ENCODE data around the gene ZNF516. TPM values are rescaled to one million over a fixed set of nuclear protein-coding genes. Genes with fewer than 3 reads are reported as not detected.
"Not testable (repeated sequence)": the region's sequence is repeated elsewhere in the genome, so short reads cannot be mapped to it uniquely, and the experiment has no call there.

ZNF516 gene
- 10 to 100 TPM in 4 of 5 experiments, 1 to 10 TPM in 1; 1.9 to 60.4 (median 22.6) TPM for total RNA-seq
- 1 to 10 TPM; 3.5 to 5.4 TPM for polyA plus RNA-seq
- total RNA-seq = 44.4 reads per million, percentile 68 among the genes with 10 or more reads in this experiment

- Histone ChIP-seq H3K4me1 (ENCODE audit: control insufficient read depth in 2 of 2, insufficient read depth in 2 of 2, low read length in 2 of 2) (peaks cover 7 to 9% of the 10 kb centered on the region in 2 donors), H3K27me3 (ENCODE audit: control insufficient read depth in 2 of 2, insufficient read depth in 2 of 2, low read length in 2 of 2) (no peaks in the 10 kb centered on the region), H3K9me3 (ENCODE audit: control insufficient read depth in 2 of 3, low read length in 3 of 3) (no peaks in the 10 kb centered on the region), H3K27ac (ENCODE audit: low read depth, low read length) (peak within 1 kb of the TSS; percentile 43), H3K4me3 (ENCODE audit: low read length) (peak within 1 kb of the TSS; percentile 87), H3K36me3 (ENCODE audit: control insufficient read depth in 2 of 3, insufficient read depth in 3 of 3, low read length in 3 of 3) (no peaks in the 10 kb centered on the region)
- peaks cover 0 to 80% (median 0%) of the 10 kb centered on the region in 5 donors for H3K27me3 Mint-ChIP-seq
- H3K9me3 Mint-ChIP-seq = peaks cover 0 to 1% (median 0%) of the 10 kb centered on the region in 11 donors
- ChIA-PET CTCF (no interaction called here), POLR2A (no interaction called here)
- ATAC-seq = peak; percentile 34
- H3K27ac Mint-ChIP-seq = peak within 1 kb of the TSS; percentile 63 to 95 (median 89)
- peaks cover 17 to 41% (median 25%) of the 10 kb centered on the region in 7 donors for H3K4me1 Mint-ChIP-seq
- DNase-seq = peak in 7 of 9 donors; percentile 27 to 47 (median 36)
- H3K36me3 Mint-ChIP-seq = no peaks in the 10 kb centered on the region
- H3K4me3 Mint-ChIP-seq = peak within 1 kb of the TSS; percentile 94 to 96 (median 95)
- intact Hi-C loops (cut with micrococcal nuclease) = loop anchor here in 1 of 2 donors (10.0 kb wide), 1 partner anchor 570 kb away; no protein-coding TSS in a partner anchor
Measured at GRCh38 chr18:76495006-76495370, at the start of gene ZNF516. TSS of gene ZNF516 (minus strand) at chr18:76495242. CDS start at chr18:76443054, 52,188 bp downstream.

GRCh38 chr18:76538846-76539245 is 43.8 kb upstream of the ZNF516 start:
- no peak overlapping the region for H3K4me3 ChIP-seq (ENCODE audit: low read length)
- peaks cover 0 to 18% (median 5%) of the 10 kb centered on the region in 5 donors for H3K27me3 Mint-ChIP-seq
- H3K9me3 Mint-ChIP-seq = peaks cover 0 to 3% (median 0%) of the 10 kb centered on the region in 11 donors
- H3K4me1 ChIP-seq (ENCODE audit: control insufficient read depth in 2 of 2, insufficient read depth in 2 of 2, low read length in 2 of 2) = no peaks in the 10 kb centered on the region
- H3K36me3 Mint-ChIP-seq = no peaks in the 10 kb centered on the region
- no peaks in the 10 kb centered on the region for H3K4me1 Mint-ChIP-seq
- no peak overlapping the region for H3K27ac Mint-ChIP-seq
- H3K27ac ChIP-seq (ENCODE audit: low read depth, low read length) = no peak overlapping the region
- no peak overlapping the region for H3K4me3 Mint-ChIP-seq
- no peaks in the 10 kb centered on the region for H3K36me3 ChIP-seq (ENCODE audit: control insufficient read depth in 2 of 3, insufficient read depth in 3 of 3, low read length in 3 of 3)
- ChIA-PET CTCF (no interaction called here), POLR2A (no interaction called here)
- intact Hi-C loops (cut with micrococcal nuclease) = no loop called here
- ATAC-seq = no peak
- H3K9me3 ChIP-seq (ENCODE audit: control insufficient read depth in 2 of 3, low read length in 3 of 3) = no peaks in the 10 kb centered on the region
- no peaks in the 10 kb centered on the region for H3K27me3 ChIP-seq (ENCODE audit: control insufficient read depth in 2 of 2, insufficient read depth in 2 of 2, low read length in 2 of 2)
- no peak for DNase-seq

GRCh38 chr18:76537621-76538020 is 42.6 kb upstream of the ZNF516 start:
- POLR2A ChIA-PET = no interaction called here
- Mint-ChIP-seq H3K27ac (no peak overlapping the region), H3K36me3 (no peaks in the 10 kb centered on the region)

GRCh38 chr18:76536593-76536992 is 41.6 kb upstream of the ZNF516 start:
- CTCF ChIA-PET; ATAC-seq; H3K36me3 ChIP-seq (ENCODE audit: control insufficient read depth in 2 of 3, insufficient read depth in 3 of 3, low read length in 3 of 3); intact Hi-C loops (cut with micrococcal nuclease); H3K27ac Mint-ChIP-seq; H3K4me3 ChIP-seq (ENCODE audit: low read length); H3K27me3 ChIP-seq (ENCODE audit: control insufficient read depth in 2 of 2, insufficient read depth in 2 of 2, low read length in 2 of 2); H3K4me3 Mint-ChIP-seq; H3K4me1 Mint-ChIP-seq; H3K9me3 ChIP-seq (ENCODE audit: control insufficient read depth in 2 of 3, low read length in 3 of 3); DNase-seq; POLR2A ChIA-PET; H3K27ac ChIP-seq (ENCODE audit: low read depth, low read length); H3K4me1 ChIP-seq (ENCODE audit: control insufficient read depth in 2 of 2, insufficient read depth in 2 of 2, low read length in 2 of 2); H3K9me3 Mint-ChIP-seq; H3K36me3 Mint-ChIP-seq: not testable (repeated sequence)
- H3K27me3 Mint-ChIP-seq = peaks cover 0 to 13% (median 5%) of the 10 kb centered on the region in 5 donors

More at GRCh38 chr18:76537621-76538020, 42.6 kb upstream of the ZNF516 start:
- intact Hi-C loops (cut with micrococcal nuclease) = no loop called here
- no peaks in the 10 kb centered on the region for H3K4me1 ChIP-seq (ENCODE audit: control insufficient read depth in 2 of 2, insufficient read depth in 2 of 2, low read length in 2 of 2)
- no peak for DNase-seq
- H3K9me3 Mint-ChIP-seq = peaks cover 0 to 3% (median 0%) of the 10 kb centered on the region in 11 donors
- H3K4me1 Mint-ChIP-seq = no peaks in the 10 kb centered on the region
- CTCF ChIA-PET = no interaction called here
- no peak overlapping the region for H3K27ac ChIP-seq (ENCODE audit: low read depth, low read length)
- H3K27me3 Mint-ChIP-seq = peaks cover 0 to 13% (median 5%) of the 10 kb centered on the region in 5 donors
- H3K4me3 Mint-ChIP-seq = no peak overlapping the region
- ATAC-seq = no peak
- H3K27me3 ChIP-seq (ENCODE audit: control insufficient read depth in 2 of 2, insufficient read depth in 2 of 2, low read length in 2 of 2) = no peaks in the 10 kb centered on the region
- H3K36me3 ChIP-seq (ENCODE audit: control insufficient read depth in 2 of 3, insufficient read depth in 3 of 3, low read length in 3 of 3) = no peaks in the 10 kb centered on the region
- no peak overlapping the region for H3K4me3 ChIP-seq (ENCODE audit: low read length)
- H3K9me3 ChIP-seq (ENCODE audit: control insufficient read depth in 2 of 3, low read length in 3 of 3) = no peaks in the 10 kb centered on the region

GRCh38 chr18:76532875-76533274 is 37.8 kb upstream of the ZNF516 start:
- no peak for DNase-seq

GRCh38 chr18:76530846-76531245 is 35.8 kb upstream of the ZNF516 start:
- Histone ChIP-seq H3K4me3 (ENCODE audit: low read length) (no peak overlapping the region), H3K27me3 (ENCODE audit: control insufficient read depth in 2 of 2, insufficient read depth in 2 of 2, low read length in 2 of 2) (no peaks in the 10 kb centered on the region), H3K27ac (ENCODE audit: low read depth, low read length) (no peak overlapping the region), H3K36me3 (ENCODE audit: control insufficient read depth in 2 of 3, insufficient read depth in 3 of 3, low read length in 3 of 3) (no peaks in the 10 kb centered on the region), H3K9me3 (ENCODE audit: control insufficient read depth in 2 of 3, low read length in 3 of 3) (no peaks in the 10 kb centered on the region), H3K4me1 (ENCODE audit: control insufficient read depth in 2 of 2, insufficient read depth in 2 of 2, low read length in 2 of 2) (no peaks in the 10 kb centered on the region)
- Mint-ChIP-seq H3K4me1 (peaks cover 5 to 15% (median 11%) of the 10 kb centered on the region in 7 donors), H3K4me3 (no peak overlapping the region), H3K27me3 (peaks cover 18 to 29% (median 22%) of the 10 kb centered on the region in 5 donors), H3K36me3 (no peaks in the 10 kb centered on the region), H3K27ac (peak overlapping the region in 1 of 9 donors; percentile 55), H3K9me3 (peaks cover 0 to 3% (median 0%) of the 10 kb centered on the region in 11 donors)
- ChIA-PET CTCF (no interaction called here), POLR2A (no interaction called here)
- no peak for DNase-seq
- ATAC-seq = no peak
- intact Hi-C loops (cut with micrococcal nuclease) = no loop called here

More at GRCh38 chr18:76532875-76533274, 37.8 kb upstream of the ZNF516 start:
- no peaks in the 10 kb centered on the region for H3K36me3 ChIP-seq (ENCODE audit: control insufficient read depth in 2 of 3, insufficient read depth in 3 of 3, low read length in 3 of 3)
- H3K9me3 Mint-ChIP-seq = peaks cover 0 to 3% (median 0%) of the 10 kb centered on the region in 11 donors
- ChIA-PET POLR2A (no interaction called here), CTCF (no interaction called here)
- no peak for ATAC-seq
- no peak overlapping the region for H3K4me3 ChIP-seq (ENCODE audit: low read length)
- no peak overlapping the region for H3K27ac ChIP-seq (ENCODE audit: low read depth, low read length)
- intact Hi-C loops (cut with micrococcal nuclease) = no loop called here
- peaks cover 8 to 16% (median 11%) of the 10 kb centered on the region in 5 donors for H3K27me3 Mint-ChIP-seq
- no peaks in the 10 kb centered on the region for H3K27me3 ChIP-seq (ENCODE audit: control insufficient read depth in 2 of 2, insufficient read depth in 2 of 2, low read length in 2 of 2)
- peaks cover 5 to 15% (median 11%) of the 10 kb centered on the region in 7 donors for H3K4me1 Mint-ChIP-seq
- no peak overlapping the region for H3K4me3 Mint-ChIP-seq
- H3K4me1 ChIP-seq (ENCODE audit: control insufficient read depth in 2 of 2, insufficient read depth in 2 of 2, low read length in 2 of 2) = no peaks in the 10 kb centered on the region
- H3K9me3 ChIP-seq (ENCODE audit: control insufficient read depth in 2 of 3, low read length in 3 of 3) = no peaks in the 10 kb centered on the region
- H3K36me3 Mint-ChIP-seq = no peaks in the 10 kb centered on the region
- no peak overlapping the region for H3K27ac Mint-ChIP-seq

GRCh38 chr18:76530391-76530790 is 35.3 kb upstream of the ZNF516 start:
- H3K27me3 ChIP-seq (ENCODE audit: control insufficient read depth in 2 of 2, insufficient read depth in 2 of 2, low read length in 2 of 2) = no peaks in the 10 kb centered on the region
- no peaks in the 10 kb centered on the region for H3K4me1 ChIP-seq (ENCODE audit: control insufficient read depth in 2 of 2, insufficient read depth in 2 of 2, low read length in 2 of 2)
- H3K36me3 ChIP-seq (ENCODE audit: control insufficient read depth in 2 of 3, insufficient read depth in 3 of 3, low read length in 3 of 3) = no peaks in the 10 kb centered on the region
- H3K27ac ChIP-seq (ENCODE audit: low read depth, low read length) = no peak overlapping the region
- no peaks in the 10 kb centered on the region for H3K9me3 ChIP-seq (ENCODE audit: control insufficient read depth in 2 of 3, low read length in 3 of 3)
- H3K9me3 Mint-ChIP-seq = peaks cover 0 to 3% (median 0%) of the 10 kb centered on the region in 11 donors
- H3K4me1 Mint-ChIP-seq = peaks cover 5 to 16% (median 11%) of the 10 kb centered on the region in 7 donors
- H3K36me3 Mint-ChIP-seq = no peaks in the 10 kb centered on the region
- peak overlapping the region in 1 of 10 donors; percentile 6 for H3K4me3 Mint-ChIP-seq
- ATAC-seq (no peak), DNase-seq (no peak)
- ChIA-PET CTCF (no interaction called here), POLR2A (no interaction called here)
- no peak overlapping the region for H3K27ac Mint-ChIP-seq
- H3K4me3 ChIP-seq (ENCODE audit: low read length) = no peak overlapping the region
- intact Hi-C loops (cut with micrococcal nuclease) = no loop called here
- H3K27me3 Mint-ChIP-seq = peaks cover 20 to 32% (median 26%) of the 10 kb centered on the region in 5 donors

Measured in naive thymus-derived CD4-positive, alpha-beta T cell (primary cell).